Measurements from ENCODE around the gene FAM81A.
"Not testable (repeated sequence)": the region's sequence is repeated elsewhere in the genome, so short reads cannot be mapped to it uniquely, and the experiment has no call there.

FAM81A gene

DNA sequence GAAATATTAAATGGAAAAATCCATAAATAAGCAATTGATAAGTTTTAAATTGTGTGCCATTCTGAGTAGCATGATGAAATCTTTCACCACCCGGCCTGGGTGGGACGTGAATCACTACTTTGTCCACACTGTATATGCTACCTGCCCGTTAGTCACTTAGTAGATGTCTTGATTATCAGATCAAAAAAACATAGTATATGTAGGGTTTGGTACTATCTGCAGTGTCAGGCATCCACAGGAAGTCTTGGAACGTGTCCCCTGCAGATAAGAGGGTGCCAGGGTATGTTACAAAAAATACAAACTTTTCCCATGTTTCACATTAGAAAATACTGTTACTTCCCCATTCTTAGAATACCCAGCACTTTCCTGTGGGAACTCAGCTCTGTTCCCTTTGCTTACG, 35.2 kb downstream of the FAM81A start:
- TF ChIP-seq Cebpa-rat (IDR thresholded peaks at IDR 0.05) = no peak
- Histone ChIP-seq H3K27me3 (no peaks in the 10 kb centered on the region), H3K36me3 (no peaks in the 10 kb centered on the region), H3K27ac (no peak overlapping the region), H3K9me3 (no peaks in the 10 kb centered on the region), H3K4me2 (no peak overlapping the region), H3K9ac (no peak overlapping the region), H3K4me3 (no peak overlapping the region), H4K20me1 (no peaks in the 10 kb centered on the region), H3K4me1 (no peaks in the 10 kb centered on the region)

DNA sequence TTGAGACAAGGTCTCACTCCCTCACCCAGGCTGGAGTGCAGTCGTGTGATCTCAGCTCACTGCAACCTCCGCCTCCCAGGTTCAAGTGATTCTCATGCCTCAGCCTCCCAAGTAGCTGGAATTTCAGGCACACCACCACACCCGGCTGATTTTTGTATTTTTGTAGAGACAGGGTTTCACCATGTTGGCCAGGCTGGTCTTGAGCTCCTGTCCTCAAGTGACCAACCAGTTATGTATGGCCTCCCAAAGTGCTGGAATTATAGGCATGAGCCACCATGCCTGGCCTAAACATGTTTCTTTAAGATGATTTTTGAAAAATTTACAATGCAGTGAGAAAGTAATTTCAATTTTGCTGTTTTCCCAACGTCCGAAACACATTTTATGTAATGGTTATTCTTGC, 37.2 kb downstream of the FAM81A start:
- H3K9ac ChIP-seq, H3K9me3 ChIP-seq: not testable (repeated sequence)

GRCh38 chr15:59484399-59484798, 46.4 kb downstream of the FAM81A start:
- Histone ChIP-seq H3K4me2 (no peak overlapping the region), H3K9me3 (peaks cover 1% of the 10 kb centered on the region; the same call in 1 of the 2 replicates), H3K4me3 (no peak overlapping the region), H3K27me3 (no peaks in the 10 kb centered on the region), H3K4me1 (no peaks in the 10 kb centered on the region), H4K20me1 (no peaks in the 10 kb centered on the region), H3K9ac (no peak overlapping the region), H3K36me3 (no peaks in the 10 kb centered on the region), H3K27ac (no peak overlapping the region)
- no peak for TF ChIP-seq Cebpa-rat (IDR thresholded peaks at IDR 0.05)

More for the DNA sequence above, 37.2 kb downstream of the FAM81A start:
- H3K36me3 ChIP-seq, H3K27me3 ChIP-seq, H4K20me1 ChIP-seq, H3K4me1 ChIP-seq, H3K4me2 ChIP-seq, H3K4me3 ChIP-seq, H3K27ac ChIP-seq: not testable (repeated sequence)

- no peaks in the 10 kb centered on the region for H3K27me3 ChIP-seq
- H3K9ac ChIP-seq = no peak overlapping the region
- peaks cover 7% of the 10 kb centered on the region; the same call in 1 of the 2 replicates for H3K9me3 ChIP-seq
- H3K4me3 ChIP-seq = no peak overlapping the region
- no peak overlapping the region for H3K27ac ChIP-seq
- no peak overlapping the region for H3K4me2 ChIP-seq
- TF ChIP-seq Cebpa-rat (IDR thresholded peaks at IDR 0.05) = no peak
- no peaks in the 10 kb centered on the region for H3K4me1 ChIP-seq
- no peaks in the 10 kb centered on the region for H3K36me3 ChIP-seq
- H4K20me1 ChIP-seq = no peaks in the 10 kb centered on the region
Observed at GRCh38 chr15:59485036-59485435, 47.0 kb downstream of the FAM81A start.

DNA sequence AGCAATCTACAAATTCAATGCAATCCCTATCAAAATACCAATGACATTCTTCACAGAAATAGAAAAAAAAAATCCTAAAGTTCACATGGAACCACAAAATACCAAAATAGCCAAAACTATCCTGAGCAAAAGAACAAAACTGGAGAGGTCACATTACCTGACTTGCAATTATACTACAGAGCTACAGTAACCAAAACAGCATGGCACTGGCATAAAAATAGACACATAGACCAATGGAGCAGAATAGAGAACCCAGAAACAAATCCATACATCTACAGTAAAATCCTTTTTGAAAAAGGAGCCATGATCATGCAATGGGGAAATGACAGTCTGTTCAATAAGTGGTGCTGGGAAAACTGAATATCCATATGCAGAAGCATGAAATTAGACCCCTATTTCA, 51.5 kb downstream of the FAM81A start:
- not testable (repeated sequence) for H3K4me3 ChIP-seq, H3K9me3 ChIP-seq, H4K20me1 ChIP-seq, H3K36me3 ChIP-seq, H3K4me2 ChIP-seq, H3K4me1 ChIP-seq, H3K27ac ChIP-seq, H3K9ac ChIP-seq, H3K27me3 ChIP-seq

DNA sequence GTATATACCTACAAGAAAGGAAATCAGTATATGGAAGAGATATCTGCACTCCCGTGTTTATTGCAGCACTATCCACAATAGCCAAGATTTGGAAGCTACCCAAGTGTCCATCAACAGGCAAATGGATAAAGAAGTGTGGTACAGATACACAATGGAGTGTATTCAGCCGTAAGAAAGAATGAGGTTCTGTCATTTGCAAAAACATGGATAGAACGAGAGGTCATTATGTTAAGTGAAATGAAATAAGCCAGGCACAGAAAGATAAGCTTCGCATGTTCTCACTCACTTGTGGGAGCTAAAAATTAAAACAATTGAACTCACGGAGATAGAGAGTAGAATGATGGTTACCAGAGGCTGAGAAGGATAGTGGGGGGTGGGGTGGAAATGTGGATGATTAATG, 53.1 kb downstream of the FAM81A start:
- Histone ChIP-seq H3K4me1 (no peaks in the 10 kb centered on the region), H3K9ac (no peak overlapping the region), H3K36me3 (no peaks in the 10 kb centered on the region), H3K4me2 (no peak overlapping the region), H3K9me3 (peaks cover 7% of the 10 kb centered on the region; the same call in 1 of the 2 replicates), H4K20me1 (no peaks in the 10 kb centered on the region), H3K27ac (no peak overlapping the region), H3K4me3 (no peak overlapping the region), H3K27me3 (no peaks in the 10 kb centered on the region)
- no peak for TF ChIP-seq Cebpa-rat (IDR thresholded peaks at IDR 0.05)

DNA sequence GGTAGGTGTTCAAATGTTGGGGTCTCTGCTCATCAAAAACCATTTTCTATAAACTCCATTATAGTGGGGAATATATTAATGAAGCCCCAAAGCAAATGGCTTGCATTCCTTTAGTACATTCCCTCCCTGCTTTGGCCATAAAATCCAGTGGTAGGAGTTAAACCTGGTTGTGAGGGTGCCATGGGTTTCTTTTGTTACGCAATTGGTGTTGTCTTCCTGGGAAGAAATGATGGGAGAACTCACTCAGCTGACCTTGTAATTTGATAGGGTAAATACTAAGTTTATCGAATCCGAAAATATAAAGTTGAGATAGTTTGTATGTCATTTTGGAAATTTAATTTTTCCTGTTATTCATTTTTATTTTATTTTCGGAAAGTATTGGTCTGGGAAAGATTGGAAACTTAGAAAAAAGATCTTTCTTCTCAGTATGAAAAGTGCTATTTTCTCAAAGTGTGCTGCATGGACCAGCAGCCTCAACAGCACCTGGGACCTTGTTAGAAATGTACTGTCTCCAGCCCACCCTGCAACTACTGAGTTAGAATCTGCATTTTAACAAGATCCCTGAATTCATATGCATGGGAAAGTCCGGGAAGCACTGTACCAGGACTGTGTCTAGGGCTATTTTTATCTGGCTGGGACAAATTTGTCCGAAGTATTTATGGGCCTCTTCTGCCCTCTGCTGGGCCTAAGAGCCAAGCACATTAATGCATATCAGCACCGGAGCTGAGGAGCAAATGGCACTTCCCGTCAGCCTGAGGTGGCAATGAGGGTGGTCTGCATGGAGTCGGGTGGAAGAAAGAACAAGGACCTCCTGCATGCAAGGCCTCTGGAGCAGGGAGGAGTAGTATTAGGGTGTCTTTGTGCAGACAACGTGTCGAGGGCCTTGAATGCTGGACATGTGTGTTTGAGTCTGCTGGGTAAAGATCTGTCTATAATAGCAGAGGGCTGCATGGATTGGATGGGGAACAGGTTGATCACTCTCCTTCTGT, 54.7 kb downstream of the FAM81A start:
- Histone ChIP-seq H3K4me3 (no peak overlapping the region), H3K4me1 (no peaks in the 10 kb centered on the region), H3K27me3 (no peaks in the 10 kb centered on the region), H3K36me3 (no peaks in the 10 kb centered on the region), H3K9ac (no peak overlapping the region), H3K27ac (no peak overlapping the region), H4K20me1 (no peaks in the 10 kb centered on the region), H3K9me3 (peaks cover 7% of the 10 kb centered on the region; the same call in 1 of the 2 replicates), H3K4me2 (no peak overlapping the region)
- no peak for TF ChIP-seq Cebpa-rat (IDR thresholded peaks at IDR 0.05)

DNA sequence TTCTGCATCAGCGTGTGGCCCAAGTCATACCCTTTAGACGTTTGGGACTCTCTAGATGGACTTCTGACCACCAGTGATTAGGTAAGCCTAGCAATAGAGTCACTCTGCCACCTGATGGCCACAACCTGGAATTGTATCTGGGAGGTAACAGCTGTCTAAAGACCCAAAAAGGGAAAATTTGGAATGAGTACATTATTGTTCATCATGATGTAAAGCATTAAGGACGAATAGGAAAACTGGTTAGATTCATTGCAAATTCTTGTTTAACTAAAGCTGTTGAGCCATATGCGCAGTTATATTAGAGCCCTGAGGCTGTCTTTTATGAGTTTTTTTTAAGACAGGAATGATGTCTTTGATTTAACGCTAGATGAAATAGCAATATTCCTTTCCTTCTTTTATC, 63.6 kb downstream of the FAM81A start:
- no peak overlapping the region for H3K9ac ChIP-seq
- H3K27me3 ChIP-seq = no peaks in the 10 kb centered on the region
- TF ChIP-seq Cebpa-rat (IDR thresholded peaks at IDR 0.05) = no peak
- no peak overlapping the region for H3K4me2 ChIP-seq
- H3K4me3 ChIP-seq = no peak overlapping the region
- no peaks in the 10 kb centered on the region for H3K9me3 ChIP-seq
- no peak overlapping the region for H3K27ac ChIP-seq
- H3K36me3 ChIP-seq = no peaks in the 10 kb centered on the region
- no peaks in the 10 kb centered on the region for H4K20me1 ChIP-seq
- no peaks in the 10 kb centered on the region for H3K4me1 ChIP-seq

- H3K36me3 ChIP-seq = no peaks in the 10 kb centered on the region
- H3K9ac ChIP-seq = no peak overlapping the region
- no peaks in the 10 kb centered on the region for H3K27me3 ChIP-seq
- no peak for TF ChIP-seq Cebpa-rat (IDR thresholded peaks at IDR 0.05)
- H3K9me3 ChIP-seq = no peaks in the 10 kb centered on the region
- no peak overlapping the region for H3K27ac ChIP-seq
- peaks cover 14% of the 10 kb centered on the region for H3K4me1 ChIP-seq
- no peak overlapping the region for H3K4me3 ChIP-seq
- no peak overlapping the region for H3K4me2 ChIP-seq
- no peaks in the 10 kb centered on the region for H4K20me1 ChIP-seq
Observed at GRCh38 chr15:59515190-59515589, 77.2 kb downstream of the FAM81A start.

- Histone ChIP-seq H3K36me3 (no peaks in the 10 kb centered on the region), H3K4me1 (peaks cover 14% of the 10 kb centered on the region), H3K9ac (no peak overlapping the region), H3K4me2 (peak overlapping the region; percentile 31; the same call in 1 of the 2 replicates), H4K20me1 (no peaks in the 10 kb centered on the region), H3K9me3 (no peaks in the 10 kb centered on the region), H3K27me3 (no peaks in the 10 kb centered on the region), H3K27ac (no peak overlapping the region), H3K4me3 (no peak overlapping the region)
- TF ChIP-seq Cebpa-rat (IDR thresholded peaks at IDR 0.05) = no peak
Observed at GRCh38 chr15:59516655-59517461, 78.9 kb downstream of the FAM81A start.
